NCI-H1092 treated with DMSO at 0.1 percent for 48 hours (cell line): ENCODE data around the gene BACE2.
"Not testable (repeated sequence)": the region's sequence is repeated elsewhere in the genome, so short reads cannot be mapped to it uniquely, and the experiment has no call there.

Source experiments
- DNase-seq: peaks from one replicate; lab custom pipeline; 2025; lab: John Stamatoyannopoulos, UW

The BACE2 gene

DNA sequence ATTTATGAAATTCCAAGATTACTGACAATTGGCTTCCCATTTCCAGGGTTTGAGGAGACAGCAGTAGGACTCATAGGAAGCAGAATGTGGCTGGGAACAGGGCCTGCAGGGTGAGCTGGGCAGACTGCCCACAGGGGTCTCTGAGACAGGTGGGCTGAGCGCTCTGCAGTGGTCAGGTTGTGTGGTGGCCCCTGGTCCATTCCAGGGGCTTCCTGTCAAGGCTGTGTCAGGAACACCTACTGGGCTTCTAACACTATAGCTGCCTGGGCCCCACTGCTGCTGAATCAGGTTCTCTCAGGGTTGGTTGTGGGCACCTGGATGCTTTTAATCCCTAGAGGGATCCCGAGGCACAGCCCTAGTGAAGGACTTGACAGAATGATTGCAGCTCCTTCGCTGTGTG lies 72.1 kb downstream of the BACE2 start:
- DNase-seq = no peak

- no peak for DNase-seq
Measured at GRCh38 chr21:41241341-41241740, 73.4 kb downstream of the BACE2 start.

DNA sequence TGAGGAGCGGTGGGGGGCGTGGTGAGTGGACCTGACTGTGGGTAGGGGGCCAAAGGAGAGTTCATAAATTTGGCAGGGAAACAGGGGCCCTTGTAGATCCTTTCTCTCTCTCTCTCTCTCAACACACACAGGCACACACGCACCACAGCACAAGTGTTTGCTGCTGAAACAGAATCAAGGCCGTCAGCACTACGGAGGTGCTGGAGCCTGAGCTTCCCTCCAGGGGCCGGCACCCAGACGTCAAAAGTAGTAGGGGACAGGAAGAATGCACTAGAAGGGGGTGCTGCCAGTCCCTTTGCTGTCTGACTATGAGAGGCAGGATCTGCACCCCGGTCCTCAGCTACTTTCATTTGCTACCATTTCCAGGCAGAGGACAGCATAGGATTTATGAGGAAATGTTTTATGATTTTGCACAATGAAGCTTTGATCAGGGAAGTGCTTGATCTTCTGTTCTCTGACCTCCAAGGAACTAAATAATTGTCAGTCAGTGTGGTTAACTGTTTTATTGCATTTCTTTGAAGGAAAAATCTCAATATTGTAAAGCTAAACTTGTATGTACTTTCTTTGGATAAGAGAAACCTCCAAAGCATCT lies 74.4 kb downstream of the BACE2 start:
- DNase-seq = no peak

DNA sequence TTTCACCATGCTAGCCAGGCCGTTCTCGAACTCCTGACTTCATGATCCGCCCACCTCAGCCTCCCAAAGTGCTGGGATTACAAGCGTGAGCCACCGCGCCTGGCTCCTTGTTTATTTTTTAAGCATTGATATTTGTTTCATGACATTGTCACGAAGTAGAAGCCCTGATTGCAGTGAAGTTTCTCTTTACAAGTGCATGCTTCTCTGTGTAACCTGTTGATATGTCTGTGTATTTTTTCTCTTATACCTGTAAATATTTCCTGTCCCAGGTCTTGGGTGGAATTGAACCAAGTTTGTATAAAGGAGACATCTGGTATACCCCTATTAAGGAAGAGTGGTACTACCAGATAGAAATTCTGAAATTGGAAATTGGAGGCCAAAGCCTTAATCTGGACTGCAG lies 75.1 kb downstream of the BACE2 start:
- no peak for DNase-seq

- DNase-seq = not testable (repeated sequence)
Measured at GRCh38 chr21:41244266-41244880, 76.4 kb downstream of the BACE2 start.

- DNase-seq = no peak
Measured at GRCh38 chr21:41245509-41246135, 77.7 kb downstream of the BACE2 start.

DNA sequence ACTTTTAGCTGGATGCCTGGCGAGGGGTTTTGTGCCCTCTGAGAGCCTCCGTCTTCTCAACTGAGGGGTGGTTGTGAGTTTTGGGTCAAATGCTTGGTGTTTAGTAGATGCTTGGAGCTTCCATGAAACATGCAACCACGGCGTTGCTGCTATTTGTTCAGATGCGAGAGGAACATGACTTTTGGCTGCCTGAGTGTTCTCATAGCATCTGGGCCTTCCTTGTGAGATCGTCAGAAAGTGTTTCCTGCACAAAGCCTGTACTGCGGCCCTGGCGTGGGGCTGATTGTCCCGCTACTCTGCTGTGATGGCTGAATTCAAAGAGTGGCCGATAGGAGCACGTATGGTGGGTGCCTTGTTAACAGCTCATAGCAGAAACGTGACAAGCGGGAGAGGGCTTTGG lies 78.8 kb downstream of the BACE2 start:
- DNase-seq = no peak

GRCh38 chr21:41247561-41248545 lies 79.9 kb downstream of the BACE2 start:
- DNase-seq = peak; percentile 83

DNA sequence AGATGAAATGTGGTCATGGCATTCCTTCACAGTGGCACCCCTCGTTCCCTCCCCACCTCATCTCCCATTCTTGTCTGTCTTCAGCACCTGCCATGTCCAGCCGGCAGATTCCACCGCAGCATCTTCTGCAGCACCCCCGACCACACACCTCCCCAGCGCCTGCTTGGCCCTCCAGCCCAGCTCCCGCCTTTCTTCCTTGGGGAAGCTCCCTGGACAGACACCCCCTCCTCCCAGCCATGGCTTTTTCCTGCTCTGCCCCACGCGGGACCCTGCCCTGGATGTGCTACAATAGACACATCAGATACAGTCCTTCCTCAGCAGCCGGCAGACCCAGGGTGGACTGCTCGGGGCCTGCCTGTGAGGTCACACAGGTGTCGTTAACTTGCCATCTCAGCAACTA lies 81.5 kb downstream of the BACE2 start:
- no peak for DNase-seq

DNA sequence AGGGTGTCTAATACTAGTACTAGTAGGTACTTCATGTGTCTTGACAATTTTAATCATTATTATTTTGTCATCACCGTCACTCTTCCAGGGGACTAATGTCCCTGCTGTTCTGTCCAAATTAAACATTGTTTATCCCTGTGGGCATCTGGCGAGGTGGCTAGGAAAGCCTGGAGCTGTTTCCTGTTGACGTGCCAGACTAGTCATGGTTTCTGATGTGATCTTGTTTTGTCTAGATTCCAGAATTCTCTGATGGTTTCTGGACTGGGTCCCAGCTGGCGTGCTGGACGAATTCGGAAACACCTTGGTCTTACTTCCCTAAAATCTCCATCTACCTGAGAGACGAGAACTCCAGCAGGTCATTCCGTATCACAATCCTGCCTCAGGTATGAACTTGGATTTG lies 82.6 kb downstream of the BACE2 start:
- no peak for DNase-seq

DNA sequence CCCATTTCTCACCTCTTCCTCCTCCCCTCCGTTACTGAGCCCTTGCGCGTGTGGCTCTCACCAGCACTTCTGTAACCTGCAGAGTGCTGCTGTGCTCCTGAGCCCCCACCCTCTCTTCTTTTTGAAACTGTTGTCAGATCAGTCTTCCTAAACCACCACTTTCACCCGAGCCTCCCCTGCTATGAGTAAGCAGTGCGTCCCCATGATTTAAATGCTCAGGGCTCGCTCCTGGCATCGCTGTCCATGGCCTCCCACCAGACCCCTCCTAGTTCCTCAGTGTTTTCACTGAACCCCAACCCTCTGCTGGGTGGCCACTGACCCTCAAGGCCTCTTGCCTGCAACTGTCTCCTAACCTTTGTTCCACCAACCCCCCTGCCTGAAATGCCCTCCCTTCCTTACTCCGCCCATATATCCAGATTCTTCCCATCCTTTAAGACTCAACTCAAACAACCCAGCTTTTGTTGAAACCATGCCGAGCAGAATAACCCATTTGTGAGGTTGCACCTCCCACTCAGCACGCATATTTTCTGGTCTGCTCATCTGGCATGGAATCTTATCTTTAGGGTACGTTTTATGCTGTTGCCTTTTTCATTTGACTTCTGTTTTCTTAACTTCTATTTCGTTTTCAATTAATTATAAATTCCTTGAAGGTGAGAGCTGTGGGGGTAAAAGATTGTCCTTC lies 84.1 kb downstream of the BACE2 start:
- no peak for DNase-seq

- DNase-seq = no peak
Measured at GRCh38 chr21:41254090-41254700, 86.2 kb downstream of the BACE2 start.

GRCh38 chr21:41255190-41255589 lies 87.2 kb downstream of the BACE2 start:
- DNase-seq = no peak

GRCh38 chr21:41256231-41256630 lies 88.3 kb downstream of the BACE2 start:
- not testable (repeated sequence) for DNase-seq

DNA sequence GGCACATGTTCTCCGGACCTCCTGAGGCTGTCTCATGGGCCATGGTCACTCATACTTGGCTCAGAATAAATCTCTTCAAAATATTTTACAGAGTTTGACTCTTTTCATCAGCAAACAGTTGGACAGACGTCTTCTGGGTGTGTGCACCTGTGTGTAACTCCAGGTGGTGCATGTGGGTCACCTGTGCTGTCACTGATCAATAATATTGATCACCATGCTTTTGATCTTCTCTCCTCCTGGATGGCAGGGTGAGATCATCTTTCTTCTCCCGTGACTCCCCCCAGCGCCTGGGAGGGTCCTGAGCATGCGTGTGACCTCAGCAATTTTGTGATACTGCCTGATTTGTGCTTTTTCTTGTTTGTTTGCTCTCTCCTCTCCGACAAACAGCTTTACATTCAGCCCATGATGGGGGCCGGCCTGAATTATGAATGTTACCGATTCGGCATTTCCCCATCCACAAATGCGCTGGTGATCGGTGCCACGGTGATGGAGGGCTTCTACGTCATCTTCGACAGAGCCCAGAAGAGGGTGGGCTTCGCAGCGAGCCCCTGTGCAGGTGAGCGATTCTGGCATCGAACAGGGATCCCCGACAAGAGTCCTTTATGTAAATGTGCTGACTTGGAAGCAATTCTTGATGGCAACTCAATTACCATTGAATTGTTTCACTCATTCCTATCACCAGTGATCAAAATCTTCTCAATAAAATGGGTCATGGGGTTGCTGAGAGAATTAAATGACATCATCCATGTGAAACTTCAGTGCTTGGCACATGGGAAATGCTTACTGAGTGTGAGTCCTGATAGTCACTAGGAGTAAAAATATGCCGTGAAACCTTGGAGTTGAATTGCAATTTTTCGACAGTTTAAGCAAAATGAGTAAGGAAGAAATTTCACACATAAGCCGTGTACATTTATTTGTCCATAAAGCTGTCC lies 89.1 kb downstream of the BACE2 start:
- no peak for DNase-seq

- DNase-seq = peak; percentile 63
Measured at GRCh38 chr21:41258617-41259016, 90.7 kb downstream of the BACE2 start.

DNA sequence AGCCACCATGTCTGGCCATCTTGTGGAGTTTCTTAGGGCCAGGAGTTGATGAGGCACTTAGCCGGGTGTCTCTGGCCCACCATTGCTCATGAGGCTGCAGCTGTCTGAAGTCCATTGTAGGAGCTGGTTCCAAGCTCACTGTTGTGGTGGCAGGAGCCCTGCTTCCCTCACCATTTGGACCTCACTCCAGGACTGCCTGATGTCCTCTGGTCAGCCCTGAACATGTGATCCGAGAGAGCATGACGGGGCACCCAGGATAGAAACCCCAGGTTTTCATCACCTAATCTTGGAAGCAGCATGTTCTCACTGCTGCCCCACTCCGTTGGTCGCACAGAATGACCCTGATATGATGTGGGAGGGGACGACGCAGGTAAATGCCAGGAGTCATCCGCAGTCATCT lies 92.5 kb downstream of the BACE2 start:
- no peak for DNase-seq

DNA sequence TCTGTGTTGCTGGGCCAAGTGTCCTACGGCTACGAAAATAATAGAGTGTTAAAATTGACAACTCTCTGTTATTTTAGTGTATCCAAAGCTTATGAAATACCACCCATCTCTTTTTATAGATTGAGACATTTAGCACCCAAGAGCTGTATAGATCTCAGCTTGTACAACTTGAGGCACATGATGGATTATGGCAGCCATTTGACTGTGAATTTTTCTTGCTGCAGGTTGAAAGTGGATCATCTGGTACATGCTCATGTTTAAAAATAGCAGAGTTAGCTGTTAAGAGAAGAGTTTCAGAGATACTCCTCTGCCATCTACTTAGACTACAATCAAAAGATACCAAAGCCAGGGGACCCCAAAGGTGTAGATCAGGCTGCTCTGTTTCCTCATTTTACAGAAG lies 99.4 kb downstream of the BACE2 start:
- DNase-seq = no peak

DNA sequence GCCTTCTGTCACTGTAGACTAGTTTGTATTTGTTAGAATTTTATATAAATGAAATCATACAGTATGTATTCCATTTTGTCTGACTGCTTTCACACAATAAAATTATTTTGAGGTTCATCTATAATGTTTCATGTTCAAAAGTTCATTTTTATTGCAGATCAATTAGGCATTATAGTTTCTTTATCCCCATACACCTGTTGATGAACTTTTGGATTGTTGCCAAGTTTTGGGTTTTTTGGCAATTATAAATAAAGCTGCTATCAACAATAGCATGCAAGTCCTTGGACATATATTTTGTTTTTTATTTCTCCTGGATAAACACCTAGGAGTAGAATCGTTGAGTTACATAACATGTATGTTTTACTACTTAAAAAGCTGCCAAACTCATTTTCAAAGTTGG lies 101.6 kb downstream of the BACE2 start:
- DNase-seq = no peak

GRCh38 chr21:41277196-41277595 lies 109.2 kb downstream of the BACE2 start:
- no peak for DNase-seq
